Gastrocnemius medialis (tissue), 4 donors: ENCODE data around the gene LEMD2.

ENCODE experiments used
- CTCF ChIP-seq, 5 experiments: fragments of 450-650 bp in 3 of 5; fragments of 200-600 bp in 2 of 5; sonication (generic) in 2 of 5; IDR thresholded peaks in 4 of 5; conservative IDR thresholded peaks in 1 of 5; 1 replicate in 4 of 5; 2 replicates in 1 of 5; pipeline ENCODE4 v1.5.1; 2016 to 2019; ENCODE audit warnings: antibody characterized with exemption in 5 of 5, mild to moderate bottlenecking in 3 of 5, moderate library complexity in 3 of 5
- POLR2A ChIP-seq, 2 donors: fragments of 450-650 bp; IDR thresholded peaks; one replicate each; pipeline ENCODE4 v1.6.1; 2017; ENCODE audit warnings: antibody characterized with exemption in 2 of 2, mild to moderate bottlenecking in 2 of 2, moderate library complexity in 2 of 2

GRCh38 chr6:33822575-33823395 is 33.9 kb upstream of the LEMD2 start:
- no peak for TF ChIP-seq CTCF (IDR thresholded peaks at IDR 0.05 in 4 of 5, conservative IDR thresholded peaks at IDR 0.05 in 1 of 5)
- no peak for TF ChIP-seq POLR2A (IDR thresholded peaks at IDR 0.05)
